ENCODE results near the gene POLR2C.

POLR2C gene

GRCh38 chr16:57470711-57471110 lies 8.2 kb downstream of the POLR2C start:
- TF ChIP-seq CTCF (IDR thresholded peaks at IDR 0.05; ENCODE audit: low read depth, low read length, missing control alignments), result no peak
- peaks cover 82% of the 10 kb centered on the region for H3K36me3 ChIP-seq (replicated peaks)
- H3K27me3 ChIP-seq (replicated peaks), result no peaks in the 10 kb centered on the region
- in situ Hi-C loops (cut with HindIII; ENCODE audit: low pct_ligation_motif_present, low sequenced_read_pairs), result no loop called here
- no peak overlapping the region for H3K27ac ChIP-seq
- no peak for DNase-seq
- H3K4me3 ChIP-seq (ENCODE audit: low read depth, low read length), result no peak overlapping the region

GRCh38 chr16:57471209-57471608 lies 8.7 kb downstream of the POLR2C start:
- H3K27me3 ChIP-seq (replicated peaks), result no peaks in the 10 kb centered on the region
- TF ChIP-seq CTCF (IDR thresholded peaks at IDR 0.05; ENCODE audit: low read depth, low read length, missing control alignments), result no peak
- peaks cover 77% of the 10 kb centered on the region for H3K36me3 ChIP-seq (replicated peaks)

GRCh38 chr16:57471852-57472664 lies 9.6 kb downstream of the POLR2C start:
- in situ Hi-C loops (cut with HindIII; ENCODE audit: low pct_ligation_motif_present, low sequenced_read_pairs), result no loop called here

More at GRCh38 chr16:57471209-57471608, 8.7 kb downstream of the POLR2C start:
- in situ Hi-C loops (cut with HindIII; ENCODE audit: low pct_ligation_motif_present, low sequenced_read_pairs), result no loop called here
- H3K27ac ChIP-seq, result no peak overlapping the region
- DNase-seq, result no peak
- H3K4me3 ChIP-seq (ENCODE audit: low read depth, low read length), result no peak overlapping the region

GRCh38 chr16:57472665-57473060 lies 10.2 kb downstream of the POLR2C start:
- Histone ChIP-seq H3K36me3 (replicated peaks) (peaks cover 67% of the 10 kb centered on the region), H3K4me3 (ENCODE audit: low read depth, low read length) (no peak overlapping the region), H3K27ac (no peak overlapping the region), H3K27me3 (replicated peaks) (no peaks in the 10 kb centered on the region)
- TF ChIP-seq CTCF (IDR thresholded peaks at IDR 0.05; ENCODE audit: low read depth, low read length, missing control alignments), result no peak
- in situ Hi-C loops (cut with HindIII; ENCODE audit: low pct_ligation_motif_present, low sequenced_read_pairs), result no loop called here
- no peak for DNase-seq

More at GRCh38 chr16:57471852-57472664, 9.6 kb downstream of the POLR2C start:
- no peak overlapping the region for H3K27ac ChIP-seq
- peaks cover 68% of the 10 kb centered on the region for H3K36me3 ChIP-seq (replicated peaks)
- no peak for TF ChIP-seq CTCF (IDR thresholded peaks at IDR 0.05; ENCODE audit: low read depth, low read length, missing control alignments)
- no peaks in the 10 kb centered on the region for H3K27me3 ChIP-seq (replicated peaks)
- no peak for DNase-seq
- no peak overlapping the region for H3K4me3 ChIP-seq (ENCODE audit: low read depth, low read length)

- no peak for DNase-seq
- Histone ChIP-seq H3K4me3 (ENCODE audit: low read depth, low read length) (no peak overlapping the region), H3K27ac (no peak overlapping the region), H3K27me3 (replicated peaks) (no peaks in the 10 kb centered on the region), H3K36me3 (replicated peaks) (peaks cover 61% of the 10 kb centered on the region)
- TF ChIP-seq CTCF (IDR thresholded peaks at IDR 0.05; ENCODE audit: low read depth, low read length, missing control alignments), result no peak
- in situ Hi-C loops (cut with HindIII; ENCODE audit: low pct_ligation_motif_present, low sequenced_read_pairs), result no loop called here
These were observed 10.8 kb downstream of the POLR2C start for GRCh38 chr16:57473176-57473840.
